ENCODE results near the gene ANKRD13B. TPM values are rescaled to one million over a fixed set of nuclear protein-coding genes. Genes with fewer than 3 reads are reported as not detected.
A peak's percentile ranks its signal among the peaks of the same experiment; 100 is the strongest.

The ANKRD13B gene
- total RNA-seq, 1 donor from 2014 or later, result 123 TPM

GRCh38 chr17:29568331-29569244 is 24.3 kb upstream of the ANKRD13B start, which contains the start of gene TP53I13:
Gene TP53I13 (plus strand): TSS chr17:29568701. CDS start chr17:29568759, 58 bp downstream.
- H3K27ac Mint-ChIP-seq (ENCODE audit: unreplicated experiment), result peak within 1 kb of the TSS; percentile 38
- peak within 1 kb of the TSS; percentile 89 for H3K4me3 Mint-ChIP-seq (ENCODE audit: unreplicated experiment)
- H3K36me3 Mint-ChIP-seq (ENCODE audit: unreplicated experiment), result no peaks in the 10 kb centered on the region
- no peak for TF ChIP-seq CTCF (IDR thresholded peaks at IDR 0.05; ENCODE audit: partially characterized antibody, unreplicated experiment)
- no peaks in the 10 kb centered on the region for H3K9me3 Mint-ChIP-seq (ENCODE audit: unreplicated experiment)
- H3K4me1 Mint-ChIP-seq (ENCODE audit: low read depth, unreplicated experiment), result peaks cover 11% of the 10 kb centered on the region
- DNase-seq, result peak; percentile 56
- peaks cover 18% of the 10 kb centered on the region for H3K27me3 Mint-ChIP-seq (ENCODE audit: unreplicated experiment)

- no peak for DNase-seq
- Mint-ChIP-seq H3K27me3 (ENCODE audit: unreplicated experiment) (peaks cover 20% of the 10 kb centered on the region), H3K36me3 (ENCODE audit: unreplicated experiment) (no peaks in the 10 kb centered on the region), H3K4me3 (ENCODE audit: unreplicated experiment) (peak overlapping the region; percentile 79), H3K4me1 (ENCODE audit: low read depth, unreplicated experiment) (peaks cover 7% of the 10 kb centered on the region), H3K9me3 (ENCODE audit: unreplicated experiment) (no peaks in the 10 kb centered on the region), H3K27ac (ENCODE audit: unreplicated experiment) (no peak overlapping the region)
- no peak for TF ChIP-seq CTCF (IDR thresholded peaks at IDR 0.05; ENCODE audit: partially characterized antibody, unreplicated experiment)
Measured at GRCh38 chr17:29569245-29569950, 23.5 kb upstream of the ANKRD13B start.

- Mint-ChIP-seq H3K4me1 (ENCODE audit: low read depth, unreplicated experiment) (peaks cover 7% of the 10 kb centered on the region), H3K9me3 (ENCODE audit: unreplicated experiment) (no peaks in the 10 kb centered on the region), H3K36me3 (ENCODE audit: unreplicated experiment) (no peaks in the 10 kb centered on the region), H3K4me3 (ENCODE audit: unreplicated experiment) (peak overlapping the region; percentile 31), H3K27me3 (ENCODE audit: unreplicated experiment) (peaks cover 20% of the 10 kb centered on the region), H3K27ac (ENCODE audit: unreplicated experiment) (no peak overlapping the region)
- no peak for DNase-seq
- TF ChIP-seq CTCF (IDR thresholded peaks at IDR 0.05; ENCODE audit: partially characterized antibody, unreplicated experiment), result no peak
Measured at GRCh38 chr17:29570521-29570920, 22.4 kb upstream of the ANKRD13B start.

- no peak for TF ChIP-seq CTCF (IDR thresholded peaks at IDR 0.05; ENCODE audit: partially characterized antibody, unreplicated experiment)
- no peak for DNase-seq
- Mint-ChIP-seq H3K27me3 (ENCODE audit: unreplicated experiment) (peaks cover 20% of the 10 kb centered on the region), H3K4me3 (ENCODE audit: unreplicated experiment) (no peak overlapping the region), H3K4me1 (ENCODE audit: low read depth, unreplicated experiment) (peaks cover 7% of the 10 kb centered on the region), H3K36me3 (ENCODE audit: unreplicated experiment) (no peaks in the 10 kb centered on the region), H3K9me3 (ENCODE audit: unreplicated experiment) (no peaks in the 10 kb centered on the region), H3K27ac (ENCODE audit: unreplicated experiment) (no peak overlapping the region)
Measured at GRCh38 chr17:29571486-29571882, 21.4 kb upstream of the ANKRD13B start.
